HG03469 (cell line): ENCODE measurements around the gene STK26.
"Not testable (repeated sequence)": the region's sequence is repeated elsewhere in the genome, so short reads cannot be mapped to it uniquely, and the experiment has no call there.

Source experiments
- ATAC-seq: cut with Tn5 transposase; IDR thresholded peaks from one replicate; pipeline ENCODE4 v1.9.1; 2021; ENCODE audit warnings: mild to moderate bottlenecking, moderate library complexity, moderate number of reproducible peaks; ENCODE audit not compliant: unreplicated experiment

STK26 gene

DNA sequence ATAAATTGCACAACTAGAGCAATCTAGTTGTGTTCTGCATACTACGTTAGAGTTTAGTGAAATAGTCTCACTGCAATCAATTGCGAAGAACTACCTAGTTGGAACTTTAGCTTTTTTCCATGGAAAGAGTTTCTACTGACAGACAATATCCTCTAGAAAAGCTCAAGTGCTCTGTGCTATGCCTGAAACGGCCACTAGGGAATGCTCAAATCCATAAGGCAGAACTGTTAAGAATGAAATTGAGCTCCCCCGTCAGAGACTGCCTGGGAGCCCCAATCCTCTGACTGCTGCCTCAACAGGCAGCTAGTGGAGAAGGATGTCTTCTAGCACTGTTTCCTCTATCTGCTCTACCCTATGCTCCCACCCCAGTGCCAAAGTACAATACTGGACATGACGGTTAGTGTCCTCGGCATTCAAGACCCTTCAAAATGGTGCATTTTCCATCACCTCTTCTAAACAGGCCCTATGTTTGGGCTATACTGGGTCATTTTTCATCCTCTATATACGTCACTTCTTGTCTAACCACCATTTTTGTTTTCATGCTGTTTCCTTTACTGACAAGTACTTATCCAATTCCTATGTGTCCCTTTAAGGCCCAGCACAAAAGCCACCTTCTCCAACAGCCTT is 69.5 kb downstream of the STK26 start:
- ATAC-seq, result peak; percentile 64

DNA sequence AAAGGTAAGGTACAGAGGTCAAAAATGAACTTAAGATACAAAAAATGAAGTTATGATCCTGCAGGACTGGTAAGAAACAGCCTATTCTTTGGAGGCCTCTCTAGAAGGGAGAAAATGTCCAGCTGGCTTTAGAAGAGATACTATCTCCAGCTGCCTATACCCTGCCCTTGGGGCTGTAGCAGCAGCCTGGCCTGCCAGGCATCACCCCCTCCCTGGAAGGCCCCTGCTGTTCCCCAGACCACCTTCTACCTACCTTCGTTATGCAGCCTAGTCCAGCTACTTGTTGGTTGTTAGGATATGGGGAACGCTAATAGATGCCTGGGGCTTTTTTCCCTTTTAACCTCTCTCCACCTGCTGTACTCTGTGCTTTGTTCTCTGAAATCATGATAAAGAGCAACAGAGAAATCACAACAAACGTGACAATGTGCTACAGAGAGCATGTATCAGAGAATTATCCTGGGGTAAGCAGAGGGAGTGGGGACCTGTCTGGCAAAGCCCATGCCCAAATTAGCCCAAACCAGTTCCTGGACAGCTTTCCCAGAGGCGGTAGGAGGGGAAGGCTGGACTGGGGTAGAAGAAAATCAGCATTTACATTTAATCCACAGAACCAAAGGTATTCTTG is 70.2 kb downstream of the STK26 start:
- ATAC-seq, result no peak

DNA sequence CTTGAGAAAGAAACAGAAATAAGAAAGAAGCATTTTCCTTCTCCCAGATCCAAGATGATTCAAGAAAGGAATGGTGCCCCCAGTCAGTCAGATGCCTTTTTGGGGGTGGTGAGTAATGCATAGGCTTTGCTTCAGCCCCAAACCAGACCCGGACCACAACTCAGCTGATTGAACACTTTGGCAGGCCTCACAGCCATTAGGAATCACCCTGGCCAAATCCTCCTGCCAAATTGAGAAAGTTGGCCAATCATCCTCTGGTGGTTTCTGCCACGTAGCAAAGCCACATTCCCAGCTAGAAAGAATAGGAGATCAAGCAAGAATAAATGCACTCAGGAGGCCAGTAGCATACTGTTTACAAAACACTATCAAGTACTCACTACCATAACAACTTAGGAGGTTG is 71.1 kb downstream of the STK26 start:
- no peak for ATAC-seq

DNA sequence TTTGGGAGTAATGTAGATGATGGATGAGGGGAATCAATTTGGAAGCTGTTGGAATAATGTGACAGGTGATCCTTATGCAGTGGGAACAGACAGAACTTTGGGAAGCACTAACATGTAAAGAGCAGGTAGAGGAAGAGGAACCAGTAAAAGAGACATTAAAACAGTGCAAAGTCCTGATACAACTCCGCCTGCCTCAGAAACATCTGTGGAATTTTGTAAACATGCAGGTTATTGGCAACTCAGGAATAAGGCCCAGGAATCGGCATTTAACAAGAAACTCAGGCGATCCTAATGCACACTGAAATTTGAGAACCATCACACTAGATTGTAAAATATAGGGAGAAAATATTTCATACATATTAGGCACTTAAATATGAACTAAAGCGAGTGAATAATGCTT is 75.6 kb downstream of the STK26 start:
- ATAC-seq, result not testable (repeated sequence)

DNA sequence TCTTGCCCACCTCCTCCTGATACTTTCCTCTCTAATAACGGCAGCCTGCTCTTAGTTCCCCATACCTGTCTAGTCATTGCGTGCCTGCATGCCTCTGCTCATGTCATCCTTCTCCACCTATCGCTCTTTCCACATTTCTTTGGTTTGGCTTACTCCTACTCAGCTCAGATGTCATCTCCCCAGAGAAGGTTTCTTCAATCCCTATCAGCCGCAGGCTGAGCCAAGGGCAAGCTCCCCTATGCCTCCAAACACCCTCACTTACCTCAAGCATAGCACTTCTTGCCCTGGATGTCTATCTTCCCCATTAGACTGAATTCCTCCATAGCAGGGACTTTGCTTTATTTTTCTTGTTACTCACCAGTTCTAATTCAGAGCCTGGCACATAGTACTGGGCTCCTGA is 78.1 kb downstream of the STK26 start:
- no peak for ATAC-seq

DNA sequence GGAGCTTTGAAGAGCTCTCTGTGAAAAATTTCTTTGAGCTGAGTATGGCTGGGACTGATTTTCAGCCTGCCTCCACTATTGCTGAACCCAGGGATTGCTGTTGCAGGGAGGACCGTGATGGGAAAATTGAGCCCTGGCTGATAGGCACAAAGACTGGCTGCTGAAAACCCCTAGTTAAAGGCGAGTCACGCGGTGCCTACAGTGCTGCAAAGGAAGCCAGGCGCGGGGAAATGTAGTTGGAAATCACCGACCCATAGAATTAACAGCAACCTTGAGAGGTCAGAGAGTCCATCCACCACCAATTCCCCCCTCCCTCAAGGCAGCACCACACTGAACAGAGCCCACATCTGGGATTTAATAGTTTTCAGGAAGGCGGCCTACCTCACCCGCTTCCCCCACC is 78.7 kb downstream of the STK26 start:
- ATAC-seq, result no peak

DNA sequence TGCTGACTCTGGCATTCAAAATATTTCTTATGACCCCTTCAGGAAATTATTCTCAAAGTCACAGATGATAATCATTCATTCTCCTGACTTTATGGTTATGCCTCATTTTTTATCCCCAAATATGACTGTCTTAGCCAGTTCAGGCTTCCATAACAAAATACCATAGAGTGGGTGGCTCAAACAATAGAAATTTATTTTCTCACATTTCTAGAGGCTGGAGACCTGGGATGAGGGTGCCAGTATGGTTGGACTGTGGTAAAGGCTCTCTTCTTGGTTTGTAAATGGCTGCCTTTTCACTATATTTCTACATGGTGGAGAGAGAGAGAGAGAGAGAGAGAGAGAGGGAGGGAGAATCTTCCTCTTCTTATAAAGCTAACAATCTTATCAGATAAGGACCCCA is 84.2 kb downstream of the STK26 start:
- no peak for ATAC-seq

DNA sequence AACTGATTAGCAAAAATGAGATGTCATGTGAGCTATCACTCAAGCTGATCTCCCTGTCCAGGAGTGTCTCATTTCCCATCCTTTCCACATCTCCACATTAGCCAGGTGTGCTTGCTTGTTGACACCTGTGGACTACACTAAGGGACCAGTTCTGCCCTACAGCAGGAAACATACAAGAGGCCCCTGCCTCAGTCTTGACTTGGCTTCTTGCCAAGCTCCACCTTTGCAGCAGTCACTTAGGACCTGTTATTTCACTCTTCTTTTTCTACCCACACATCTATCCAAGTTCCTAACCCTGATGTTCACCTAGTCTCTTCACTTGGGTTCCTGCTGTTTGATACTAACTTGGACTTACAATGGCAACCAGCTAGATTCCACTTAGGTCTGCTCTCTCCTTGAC is 91.5 kb downstream of the STK26 start:
- ATAC-seq, result no peak

DNA sequence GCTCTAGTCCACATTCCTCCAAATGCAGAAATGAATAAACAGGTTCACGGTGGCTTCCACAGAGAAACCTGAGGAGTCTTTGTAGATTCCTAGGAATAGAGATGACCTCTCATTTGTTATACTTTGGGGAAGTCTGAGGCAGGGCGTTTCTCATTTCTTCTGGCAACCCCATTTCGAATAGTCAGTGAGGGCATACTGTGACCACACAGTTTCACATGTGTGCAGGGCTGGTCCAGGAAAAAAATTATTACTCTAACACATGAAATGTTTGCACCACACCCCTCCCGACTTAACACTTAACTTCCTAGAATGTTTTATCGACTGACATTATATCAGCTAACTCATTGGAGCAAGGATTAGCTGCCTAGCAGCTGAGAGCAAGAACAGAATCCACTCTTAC is 92.7 kb downstream of the STK26 start:
- no peak for ATAC-seq

DNA sequence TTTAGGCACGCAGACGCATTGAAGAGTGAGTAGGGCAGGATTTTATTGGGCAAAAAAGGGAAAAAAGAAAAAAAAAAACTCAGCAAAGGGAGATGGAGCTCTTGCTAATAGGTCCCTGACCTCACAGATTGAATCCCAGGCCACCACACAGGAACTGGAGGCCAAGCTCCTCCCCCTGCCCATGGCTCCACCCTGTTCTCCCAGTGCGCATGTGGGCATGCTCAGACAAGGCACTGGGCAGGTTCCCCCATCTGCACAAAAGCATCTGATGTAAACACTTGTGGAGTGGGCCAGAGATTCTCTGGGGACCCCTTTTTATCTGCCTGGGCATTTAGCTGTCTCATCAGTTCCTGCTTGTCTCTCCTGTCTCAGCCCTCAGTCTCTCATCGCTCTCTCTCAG is 95.3 kb downstream of the STK26 start:
- ATAC-seq, result no peak

DNA sequence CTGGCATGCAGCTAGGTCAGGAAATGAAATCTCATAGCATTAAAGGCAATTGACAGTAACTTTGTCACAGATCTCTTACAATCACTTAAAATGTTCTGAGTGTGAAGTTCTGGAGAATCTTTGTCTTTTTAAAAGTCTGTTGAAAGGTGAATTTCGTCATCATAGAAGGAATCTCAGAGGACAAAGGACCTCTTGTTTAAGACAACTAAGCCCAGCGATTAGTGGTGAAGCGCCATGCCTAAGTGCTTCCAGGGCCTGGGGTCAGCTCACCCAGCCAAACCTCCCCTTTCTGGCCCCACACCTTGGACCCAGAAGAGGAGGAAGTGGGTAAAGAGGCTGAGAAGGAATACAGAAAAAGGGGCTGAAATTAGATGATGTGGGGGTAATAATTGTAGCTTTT is 96.2 kb downstream of the STK26 start:
- ATAC-seq, result no peak

DNA sequence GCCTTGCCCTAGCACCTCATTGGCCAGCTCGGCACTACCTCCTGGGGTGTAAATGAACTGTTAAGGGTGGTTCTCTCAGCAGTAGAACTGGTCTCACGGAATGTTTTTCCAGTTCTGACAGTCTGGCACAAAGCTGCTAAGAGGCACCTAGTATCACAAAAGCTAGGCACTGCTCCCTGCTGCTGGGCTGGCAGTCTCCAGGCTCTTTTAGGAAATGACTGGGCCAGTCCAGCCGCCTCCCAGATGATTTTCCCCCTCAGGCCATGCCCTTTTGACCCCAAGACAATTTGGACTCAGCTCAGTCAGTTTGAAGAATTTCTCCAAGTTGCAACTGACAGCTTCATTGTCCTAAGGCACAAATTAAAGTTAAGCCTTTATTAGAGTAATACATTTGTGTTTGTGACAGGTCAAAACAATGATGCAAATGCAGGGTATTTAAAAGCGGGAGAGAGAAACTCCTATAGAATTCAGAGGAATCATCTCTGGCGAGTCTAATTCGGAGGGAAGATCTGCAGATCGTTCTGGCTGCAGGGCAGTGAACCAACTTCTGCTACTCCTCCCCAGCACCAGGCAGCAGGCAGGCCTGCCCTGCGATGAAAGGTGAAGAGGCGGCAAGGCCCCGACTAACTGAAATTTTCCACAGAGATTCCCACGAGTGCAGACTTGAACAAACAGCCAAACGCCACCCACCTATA is 96.9 kb downstream of the STK26 start:
- no peak for ATAC-seq

DNA sequence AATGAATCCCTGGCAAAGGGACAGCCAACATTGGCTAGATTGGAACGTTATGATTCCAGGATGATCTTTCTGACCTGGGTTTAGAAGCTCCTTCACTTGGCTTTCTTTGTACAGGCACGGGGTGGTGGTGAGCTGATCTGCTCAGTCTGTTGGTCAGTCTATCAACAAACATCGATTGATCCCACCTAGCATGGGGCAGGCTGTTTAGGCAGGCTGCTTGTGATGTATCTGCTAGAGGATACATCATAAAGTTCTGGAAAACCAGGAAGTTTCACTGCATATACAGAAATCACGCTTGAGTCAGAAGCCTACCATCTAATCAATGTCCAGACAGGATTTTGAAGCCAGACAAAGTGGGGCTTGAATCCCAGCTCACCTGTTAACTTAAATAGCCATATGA is 97.8 kb downstream of the STK26 start:
- no peak for ATAC-seq
